Measurements from ENCODE around the gene CCDC18.
A peak's percentile ranks its signal among the peaks of the same experiment; 100 is the strongest.
"Not testable (repeated sequence)": the region's sequence is repeated elsewhere in the genome, so short reads cannot be mapped to it uniquely, and the experiment has no call there.

CCDC18 gene

DNA sequence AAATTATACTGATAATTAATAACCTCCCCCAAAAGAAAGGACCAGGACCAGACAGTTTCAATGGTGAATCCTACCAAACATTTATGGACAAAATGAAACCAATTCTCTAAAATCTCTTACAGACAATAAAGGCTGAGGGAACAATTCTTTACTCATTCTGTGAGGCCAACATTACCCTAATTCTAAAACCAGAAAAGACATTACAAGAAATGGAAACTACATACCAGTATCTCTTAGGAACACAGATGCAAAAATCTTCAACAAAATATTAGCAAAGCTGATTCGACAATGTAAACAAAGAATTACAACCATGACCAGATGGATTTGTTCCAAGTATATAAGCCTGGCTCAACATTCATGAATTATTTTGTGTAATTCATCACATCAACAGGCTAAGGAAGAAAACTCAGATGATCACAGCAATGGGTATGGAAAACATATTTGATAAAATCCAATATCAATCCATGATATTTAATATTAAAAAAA, 8.9 kb upstream of the CCDC18 start:
- DNase-seq (ENCODE audit: low read depth in 3 of 3): no peak

DNA sequence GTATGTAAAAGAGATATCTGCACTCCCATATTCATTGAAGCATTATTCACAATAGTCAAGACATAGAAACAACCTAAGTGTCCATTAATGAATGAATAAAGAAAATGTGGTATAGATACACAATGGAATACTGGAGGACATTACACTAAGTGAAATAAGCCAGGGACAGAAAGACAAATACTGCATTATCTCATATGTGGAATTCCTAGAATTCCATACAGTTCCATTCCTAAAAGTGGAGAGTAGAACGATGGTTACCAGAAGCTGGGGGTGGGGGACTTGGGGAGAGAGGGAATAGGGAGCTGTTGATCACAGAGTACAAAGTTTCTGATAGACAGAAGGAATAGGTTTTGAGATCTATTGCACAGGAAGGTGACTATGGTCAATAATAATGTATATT, 7.7 kb upstream of the CCDC18 start:
- no peak for DNase-seq (ENCODE audit: low read depth in 3 of 3)

DNA sequence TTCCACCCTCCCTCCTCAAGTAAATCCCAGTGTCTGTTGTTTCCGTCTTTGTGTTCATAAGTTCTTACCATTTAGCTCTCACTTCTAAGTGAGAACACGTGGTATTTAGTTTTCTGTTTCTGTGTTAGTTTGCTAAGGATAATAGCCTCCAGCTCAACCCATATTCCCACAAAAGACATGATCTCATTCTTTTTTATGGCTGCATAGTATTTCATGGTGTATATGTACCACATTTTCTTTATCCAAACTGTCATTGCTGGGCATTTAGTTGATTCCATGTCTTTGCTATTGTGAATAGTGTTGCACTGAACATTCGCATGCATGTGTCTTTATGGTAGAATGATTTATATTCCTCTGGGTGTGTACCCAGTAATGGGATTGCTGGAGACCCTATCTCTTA, 5.9 kb upstream of the CCDC18 start:
- not testable (repeated sequence) for DNase-seq (ENCODE audit: low read depth in 3 of 3)

DNA sequence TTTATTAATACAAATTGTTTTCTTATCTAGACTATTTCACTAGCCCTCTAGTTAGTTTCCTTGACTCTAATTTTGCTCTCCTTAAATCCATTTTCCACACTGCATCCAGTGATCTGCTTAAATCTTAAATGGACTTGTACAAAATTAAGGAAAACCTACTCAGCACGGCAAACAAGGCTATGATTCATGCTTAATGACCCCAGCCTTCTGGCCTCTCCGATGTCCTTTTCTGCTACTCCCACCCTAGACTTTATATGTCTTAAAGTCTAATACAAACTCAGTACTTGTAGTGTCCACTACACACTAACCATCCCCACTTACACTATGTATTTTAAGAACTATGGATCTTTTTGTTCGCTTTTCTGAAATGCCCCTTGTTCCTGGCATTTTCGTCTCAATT, 2.5 kb upstream of the CCDC18 start:
- no peak for DNase-seq (ENCODE audit: low read depth in 3 of 3)

DNA sequence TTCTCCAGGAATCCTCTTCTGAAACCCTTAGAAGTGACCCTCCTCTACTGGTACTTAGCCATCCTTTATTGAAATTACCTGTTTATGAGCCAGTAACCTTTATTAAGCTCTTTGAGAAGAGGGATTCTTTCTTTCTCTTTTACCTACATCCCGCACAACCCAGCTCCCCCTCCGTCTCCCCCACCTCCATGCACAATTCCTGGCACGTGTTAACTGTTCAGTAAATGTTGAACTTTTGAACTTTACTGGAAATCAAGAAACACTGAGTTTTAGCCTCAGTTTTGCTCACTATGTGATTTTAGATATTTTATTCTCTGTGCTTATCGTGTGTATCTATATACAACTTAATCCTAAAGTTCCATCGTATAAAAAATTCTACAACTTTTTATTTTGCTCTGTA, 2.1 kb upstream of the CCDC18 start:
- DNase-seq (ENCODE audit: low read depth in 3 of 3): no peak

DNA sequence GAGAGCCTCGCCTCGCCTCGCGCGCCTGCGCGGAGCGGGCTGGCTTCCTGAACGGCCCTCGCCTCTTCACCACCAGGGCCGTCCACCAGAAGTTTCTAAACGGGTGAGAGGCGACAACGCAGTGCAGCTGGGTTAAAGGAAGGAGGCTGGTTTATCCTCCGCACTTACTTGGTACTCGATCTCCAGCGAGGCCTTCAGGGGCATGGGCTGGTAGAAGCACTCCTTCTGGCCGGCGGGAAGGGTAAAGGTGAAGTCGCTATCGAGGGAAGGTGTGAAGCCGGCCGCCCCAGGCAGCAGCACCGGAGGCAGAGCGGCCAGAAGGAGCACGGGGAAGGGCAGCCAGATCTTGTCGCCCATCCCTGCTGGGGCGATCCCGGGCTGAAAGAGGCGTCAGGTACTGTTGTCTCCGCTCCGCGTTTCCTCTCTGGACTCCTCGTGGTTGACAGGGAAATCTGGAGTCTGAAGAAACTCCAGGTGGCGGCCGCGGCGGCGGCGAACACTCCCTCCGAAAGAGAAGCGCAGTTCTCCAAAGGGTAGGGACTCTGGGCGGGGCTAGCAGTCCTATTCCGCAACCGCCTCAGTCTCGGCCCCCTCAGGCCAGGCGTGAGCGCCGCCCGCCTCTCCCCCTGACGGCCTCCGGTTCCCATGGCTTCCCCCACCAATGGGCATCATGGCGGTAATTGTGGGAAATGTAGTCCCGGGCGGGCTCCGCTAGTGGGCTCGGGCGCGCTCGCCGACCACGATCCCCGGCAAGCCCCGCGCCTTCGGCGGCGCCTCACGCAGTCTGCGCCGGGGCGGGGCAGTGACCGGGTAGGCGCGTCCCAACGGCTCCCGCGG, 420 bp upstream of the CCDC18 start, which contains the start of gene TMED5:
Gene TMED5 (minus strand): TSS at position 528 of the 837 bp plus-strand sequence. CDS start 171 bp downstream, at position 357.
- DNase-seq (ENCODE audit: low read depth in 3 of 3): peak; percentile 85 to 96 (median 92)

DNA sequence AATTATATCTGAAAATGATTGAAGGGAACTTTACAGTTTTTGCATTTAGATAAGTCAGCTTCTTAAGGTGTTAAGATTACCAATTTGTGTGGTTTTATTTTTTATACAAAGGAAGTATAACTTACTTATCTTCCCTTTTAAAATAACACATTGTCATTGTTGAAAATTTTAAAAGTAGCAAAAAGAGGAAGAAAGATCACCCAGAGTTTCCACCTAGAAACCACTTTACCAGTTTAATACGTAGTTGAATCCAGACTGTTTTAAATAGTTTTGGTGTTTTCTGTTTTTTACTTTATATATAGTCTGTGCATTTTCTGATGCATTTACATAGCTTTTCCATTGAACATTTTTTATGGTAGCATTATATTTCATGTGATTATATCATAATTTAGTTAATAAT, 6.1 kb downstream of the CCDC18 start:
- DNase-seq (ENCODE audit: low read depth in 3 of 3): no peak

DNA sequence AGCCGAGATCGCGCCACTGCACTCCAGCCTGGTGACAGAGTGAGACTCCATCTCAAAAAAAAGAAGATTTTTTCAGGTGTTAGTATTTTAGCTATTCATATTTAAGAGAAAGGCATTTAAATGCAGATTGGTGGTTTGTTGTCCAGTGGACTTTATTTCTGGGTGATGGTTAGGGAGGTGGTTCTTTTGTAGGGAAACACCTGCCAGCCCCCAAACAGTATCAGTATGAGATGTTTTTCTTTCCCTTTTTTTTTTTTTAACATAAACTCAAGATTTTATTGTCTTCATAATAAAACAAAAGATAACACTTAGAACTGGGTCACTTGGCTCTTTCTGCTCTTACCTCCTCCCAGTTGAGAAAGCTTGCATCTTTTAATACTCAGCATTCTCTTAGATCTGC, 9.9 kb downstream of the CCDC18 start:
- DNase-seq (ENCODE audit: low read depth in 3 of 3): no peak

DNA sequence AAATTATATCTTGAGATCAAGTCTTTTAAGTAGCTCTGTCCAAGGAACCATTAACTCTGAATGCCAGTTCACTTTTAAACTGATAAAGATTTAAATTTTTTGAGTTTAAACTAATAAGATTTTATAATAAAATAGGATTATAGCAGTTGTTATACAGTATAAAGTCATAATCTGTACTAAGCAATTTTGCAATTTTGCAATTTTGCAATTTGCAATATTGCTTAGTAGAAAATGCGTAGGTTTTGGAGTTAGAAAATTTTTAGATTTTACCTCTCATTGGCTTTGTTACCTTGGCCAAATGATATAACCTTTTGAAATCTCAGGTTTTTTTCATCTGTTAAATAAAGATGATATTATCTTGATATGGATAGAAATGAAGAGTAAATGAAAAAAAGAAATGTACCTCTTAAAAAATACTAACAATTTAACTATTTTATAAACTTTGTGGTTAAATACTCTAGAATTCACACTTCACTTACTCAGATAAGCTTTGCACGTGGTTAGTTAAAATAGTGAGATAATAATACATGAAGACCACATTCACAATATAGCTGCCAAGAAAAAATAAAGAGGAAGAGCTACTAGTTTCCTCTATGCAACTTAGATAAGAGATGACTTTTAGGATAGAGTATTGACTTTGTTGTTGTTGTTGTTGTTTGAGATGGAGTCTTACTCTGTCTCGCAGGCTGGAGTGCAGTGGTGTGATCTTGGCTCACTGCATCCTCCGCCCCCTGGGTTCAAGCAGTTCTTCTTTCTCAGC, 13.9 kb downstream of the CCDC18 start:
- no peak for DNase-seq (ENCODE audit: low read depth in 3 of 3)

DNA sequence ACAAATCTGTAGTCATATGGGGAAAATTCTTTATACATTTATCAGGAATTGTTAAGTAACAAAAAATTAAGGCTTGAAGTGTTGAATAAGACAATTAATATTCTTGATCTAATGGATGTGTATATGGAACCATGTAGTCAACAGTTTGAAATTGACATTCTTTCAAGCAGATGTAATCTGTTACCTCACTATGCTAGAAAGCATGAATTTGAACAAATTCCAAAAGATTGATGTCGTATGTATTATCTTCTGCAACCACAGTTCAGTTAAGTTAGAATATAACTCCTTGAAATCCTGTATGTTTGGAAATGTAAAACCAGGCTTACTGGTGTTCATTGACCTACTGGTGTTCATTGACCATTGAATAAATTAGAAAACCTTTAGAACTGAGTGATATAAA, 16.1 kb downstream of the CCDC18 start:
- DNase-seq (ENCODE audit: low read depth in 3 of 3): no peak

DNA sequence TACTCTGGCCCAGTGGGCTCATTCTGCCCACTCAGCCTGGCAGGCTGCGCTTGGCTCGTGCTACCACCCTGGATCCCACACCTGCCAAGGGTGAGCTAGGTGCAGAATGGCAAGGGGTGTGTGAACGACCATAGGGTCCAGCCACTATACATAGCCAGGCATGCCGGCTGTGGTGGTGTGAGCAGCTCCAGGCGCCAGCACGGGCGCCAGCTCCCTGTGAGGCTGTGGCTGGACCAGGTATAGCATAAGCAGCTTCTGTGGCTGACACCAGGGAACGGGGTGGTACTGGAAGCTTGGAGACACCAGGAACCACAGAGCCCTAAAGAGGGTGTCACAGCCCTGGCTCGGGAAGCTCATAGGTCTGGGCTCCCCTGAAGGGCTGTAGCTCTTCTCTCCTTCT, 18.6 kb downstream of the CCDC18 start:
- no peak for DNase-seq (ENCODE audit: low read depth in 3 of 3)

DNA sequence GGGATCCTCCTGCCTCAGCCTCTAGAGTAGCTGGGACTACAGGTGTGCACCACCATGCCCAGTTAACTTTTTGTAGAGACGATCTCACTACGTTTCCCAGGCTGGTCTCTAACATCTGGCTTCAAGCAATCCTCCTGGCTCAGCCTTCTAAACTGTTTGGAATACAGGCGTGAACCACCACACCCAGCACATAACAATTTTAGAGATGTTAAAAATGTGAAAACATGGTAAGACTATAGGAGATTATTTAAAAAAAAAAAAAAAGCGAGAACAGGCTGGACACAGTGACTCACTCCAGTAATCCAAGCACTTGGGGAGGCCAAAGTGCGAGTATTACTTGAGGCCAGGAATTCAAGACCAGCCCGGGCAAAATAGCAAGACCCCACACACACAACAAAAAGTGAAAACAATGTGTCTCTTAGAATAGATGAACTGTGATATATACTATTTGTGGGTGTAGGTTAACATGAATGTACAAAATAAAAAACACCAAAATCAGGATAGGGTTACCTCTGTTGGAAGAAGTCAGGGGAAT, 19.6 kb downstream of the CCDC18 start:
- no peak for DNase-seq (ENCODE audit: low read depth in 3 of 3)

DNA sequence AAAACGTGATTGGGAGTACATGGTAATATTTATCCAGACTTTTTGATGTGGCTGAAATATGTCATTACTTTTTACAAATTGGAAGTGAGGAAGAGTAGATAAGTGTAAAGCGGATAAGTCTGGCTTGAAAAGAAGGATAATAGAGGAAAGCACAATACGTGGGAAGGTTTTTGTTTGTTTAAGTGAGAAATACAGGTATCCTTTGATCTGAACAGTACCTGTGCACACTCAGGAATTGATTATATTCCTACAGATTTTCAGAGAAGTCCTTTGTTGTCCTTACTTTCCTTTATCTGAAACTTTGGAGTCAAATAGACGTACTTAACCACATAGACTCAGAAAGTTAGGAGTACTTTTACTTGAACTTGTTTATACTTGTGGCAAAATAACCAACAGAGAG, 20.2 kb downstream of the CCDC18 start:
- DNase-seq (ENCODE audit: low read depth in 3 of 3): no peak

DNA sequence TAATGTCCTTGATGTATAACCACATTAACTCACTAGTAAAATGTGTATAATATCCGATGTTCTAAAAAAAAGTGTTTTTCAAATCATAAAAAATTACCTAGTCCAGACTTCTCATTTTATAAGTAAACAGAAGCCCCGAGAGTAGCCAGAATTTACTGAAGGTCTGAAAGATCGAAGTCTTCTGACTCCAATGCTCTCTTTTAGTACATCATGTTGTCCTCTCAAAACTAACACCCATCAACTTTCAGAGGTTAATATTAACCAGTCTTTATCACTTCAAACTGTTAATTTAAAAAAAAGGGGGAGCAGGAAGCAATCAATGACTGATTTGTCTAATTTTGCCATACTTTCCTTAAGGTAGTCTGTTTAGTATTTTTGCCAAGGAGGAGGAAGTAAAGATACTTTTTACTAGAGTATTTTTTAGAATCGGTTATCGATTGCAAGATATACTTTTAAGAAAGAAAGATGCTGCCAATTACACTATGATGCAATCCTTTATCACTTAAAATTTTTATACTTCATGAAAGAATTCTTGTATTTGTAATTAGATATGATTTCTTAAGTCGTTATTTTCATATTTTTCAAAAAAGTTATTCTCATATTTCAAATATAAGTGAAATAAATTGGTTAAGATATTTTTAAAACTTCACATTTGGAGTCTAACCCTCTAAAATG, 25.5 kb downstream of the CCDC18 start:
- DNase-seq (ENCODE audit: low read depth in 3 of 3): no peak

DNA sequence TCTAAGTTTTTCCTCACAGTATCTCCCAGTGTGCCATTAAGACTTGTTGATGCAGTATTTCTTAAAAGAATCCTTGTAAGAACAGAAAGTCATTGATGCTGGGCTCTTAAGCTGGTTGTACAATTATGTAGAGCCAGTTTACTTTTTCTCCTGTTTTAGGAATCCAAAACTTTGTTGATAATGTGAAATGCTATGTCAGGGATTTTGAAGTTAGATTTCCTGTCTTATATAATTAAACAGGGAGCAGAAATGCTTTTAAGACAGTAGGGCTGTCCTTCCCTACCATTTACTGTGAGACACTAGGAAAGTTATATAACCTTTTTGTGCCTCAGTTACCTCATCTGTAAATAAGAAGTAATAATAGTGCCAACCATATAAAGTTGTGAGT, 26.0 kb downstream of the CCDC18 start:
- no peak for DNase-seq (ENCODE audit: low read depth in 3 of 3)

DNA sequence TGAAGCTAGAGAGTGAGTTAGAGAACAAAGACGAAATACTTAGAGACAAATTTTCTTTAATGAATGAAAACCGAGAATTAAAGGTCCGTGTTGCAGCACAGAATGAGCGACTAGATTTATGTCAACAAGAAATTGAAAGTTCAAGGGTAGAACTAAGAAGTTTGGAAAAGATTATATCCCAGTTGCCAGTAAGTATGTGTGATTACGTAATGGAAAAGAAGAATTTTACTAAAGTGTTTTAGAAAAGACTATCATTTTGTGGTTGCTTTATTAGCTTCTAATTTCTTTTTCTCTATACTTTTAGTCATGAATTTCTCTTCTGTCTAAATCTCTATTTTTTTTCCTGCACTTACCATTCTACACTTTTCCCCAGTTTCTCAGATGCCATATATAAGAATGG, 26.7 kb downstream of the CCDC18 start:
- DNase-seq (ENCODE audit: low read depth in 3 of 3): no peak

DNA sequence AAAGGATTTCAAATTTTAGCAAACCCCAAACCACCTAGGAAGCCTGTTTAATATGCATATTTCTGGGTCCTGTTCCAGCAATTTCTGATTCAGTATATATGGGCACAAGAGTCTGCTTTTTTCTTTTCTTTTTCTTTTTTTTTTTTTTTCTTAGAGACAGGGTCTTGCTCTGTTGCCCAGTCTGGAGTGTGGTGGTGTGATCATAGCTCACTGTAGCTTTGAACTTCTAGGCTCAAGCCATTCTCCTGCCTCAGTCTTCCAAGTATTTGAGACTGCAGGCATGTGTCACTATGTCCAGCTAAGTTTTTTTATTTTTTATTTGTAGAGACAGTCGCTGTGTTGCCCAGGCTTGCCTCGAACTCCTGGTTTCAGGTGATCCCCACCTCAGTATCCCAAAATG, 34.8 kb downstream of the CCDC18 start:
- no peak for DNase-seq (ENCODE audit: low read depth in 3 of 3)

DNA sequence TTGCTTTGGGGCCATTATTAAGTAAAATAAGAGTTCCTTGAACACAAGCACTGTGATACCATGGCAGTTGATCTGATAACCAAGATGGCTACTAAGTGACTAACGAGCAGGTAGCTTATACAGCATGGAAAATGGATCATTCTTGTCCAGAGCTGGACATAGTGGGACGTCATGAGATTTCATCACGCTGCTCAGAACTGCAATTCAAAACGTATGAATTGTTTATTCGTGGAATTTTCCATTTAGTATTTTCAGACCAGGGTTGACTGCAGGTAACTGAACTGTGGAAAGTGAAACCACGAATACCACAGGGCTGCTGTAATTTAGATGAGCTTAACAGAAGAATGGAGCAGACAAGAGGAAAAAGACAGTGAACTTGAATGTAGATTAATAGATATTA, 38.9 kb downstream of the CCDC18 start:
- no peak for DNase-seq (ENCODE audit: low read depth in 3 of 3)

DNA sequence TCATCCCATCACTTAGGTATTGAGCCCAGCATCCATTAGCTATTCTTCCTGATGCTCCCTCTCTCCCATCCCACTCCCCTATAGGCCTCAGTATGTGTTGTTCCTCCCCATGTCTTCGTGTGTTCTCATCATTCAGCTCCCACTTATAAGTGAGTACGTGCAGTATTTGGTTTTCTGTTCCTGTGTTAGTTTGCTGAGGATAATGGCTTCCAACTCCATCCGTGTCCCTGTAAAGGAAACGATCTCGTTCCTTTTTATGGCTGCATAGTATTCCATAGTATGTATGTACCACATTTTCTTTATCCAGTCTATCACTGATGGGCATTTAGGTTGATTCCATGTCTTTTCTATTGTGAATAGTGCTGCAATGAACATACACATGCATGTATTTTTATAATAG, 40.2 kb downstream of the CCDC18 start:
- not testable (repeated sequence) for DNase-seq (ENCODE audit: low read depth in 3 of 3)

DNA sequence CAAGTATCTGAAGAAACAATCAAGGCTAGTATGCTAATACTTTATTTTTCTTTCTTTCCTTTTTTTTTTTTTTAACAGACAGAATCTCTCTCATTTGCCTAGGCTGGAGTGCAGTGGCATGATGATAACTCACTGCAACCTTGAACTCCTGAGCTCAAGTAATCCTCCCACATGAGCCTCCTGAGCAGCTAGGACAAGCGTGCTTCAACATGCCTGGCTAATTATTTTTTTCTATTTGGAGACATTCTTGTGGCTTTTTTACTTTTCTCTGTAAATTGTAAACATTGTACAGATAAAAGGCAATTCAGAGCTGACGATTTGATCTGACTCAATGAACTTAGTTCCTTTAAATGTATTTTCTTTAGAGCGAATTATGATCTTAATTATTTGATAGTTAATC, 41.4 kb downstream of the CCDC18 start:
- no peak for DNase-seq (ENCODE audit: low read depth in 3 of 3)

DNA sequence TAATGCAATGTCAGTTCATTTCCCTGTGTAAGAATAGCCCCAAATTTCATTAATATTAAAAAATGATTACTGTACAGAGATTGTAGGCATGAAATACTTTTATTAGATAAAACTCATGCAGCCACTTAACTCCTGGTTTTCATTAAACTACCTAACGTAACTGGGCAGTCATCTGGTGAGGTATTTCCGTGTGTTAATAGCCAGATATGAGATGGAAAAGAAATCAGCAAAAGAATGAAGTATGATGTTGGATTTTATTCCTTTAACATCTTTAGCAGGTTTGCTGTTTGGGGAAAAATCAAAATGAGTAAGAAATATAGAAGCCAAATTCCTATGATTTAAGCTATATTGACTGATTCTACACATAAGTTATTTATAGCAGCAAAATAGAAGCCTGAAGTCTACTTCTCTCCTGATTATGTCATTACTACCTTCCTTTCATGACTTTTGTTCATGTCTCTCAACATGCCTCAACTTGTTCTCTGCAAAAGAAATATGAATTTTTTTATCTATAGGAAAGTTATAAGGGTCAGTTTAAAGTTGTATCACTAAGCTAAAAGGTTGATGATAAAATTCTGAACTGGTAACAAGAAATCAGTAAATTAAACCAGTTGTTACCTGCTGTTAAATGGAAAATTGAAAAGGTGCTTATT, 42.6 kb downstream of the CCDC18 start:
- DNase-seq (ENCODE audit: low read depth in 3 of 3): no peak

DNA sequence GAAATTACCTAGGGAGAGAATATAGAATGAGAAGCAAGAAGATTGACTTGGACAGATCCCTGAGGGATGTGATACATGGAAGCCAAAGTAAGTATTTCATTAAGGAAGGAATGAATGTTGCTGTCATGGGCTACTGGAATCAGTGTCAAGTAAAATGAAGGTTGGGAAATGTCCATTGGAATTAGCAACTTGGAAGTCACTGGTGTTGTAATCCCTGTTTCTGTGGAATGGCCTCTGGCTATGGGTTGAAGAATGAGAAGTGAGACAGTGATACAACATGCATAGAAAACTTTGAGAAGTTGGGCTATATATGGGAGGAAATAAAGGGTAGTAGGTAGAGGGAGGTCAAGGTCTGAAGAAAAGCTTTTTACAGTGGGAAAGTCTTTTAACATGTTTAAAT, 54.7 kb downstream of the CCDC18 start:
- no peak for DNase-seq (ENCODE audit: low read depth in 3 of 3)
